ENCODE measurements around the gene ABI1.
"Not testable (repeated sequence)": the region's sequence is repeated elsewhere in the genome, so short reads cannot be mapped to it uniquely, and the experiment has no call there.

Gene ABI1

GRCh38 chr10:26860443-26861204 lies at the start of gene ABI1:
ABI1 (minus strand) TSS chr10:26860958; CDS start chr10:26860863, 95 bp downstream.
- peak; percentile 99 for DNase-seq

- DNase-seq, result no peak
Observed at GRCh38 chr10:26909753-26910152, 49.0 kb upstream of the ABI1 start.

GRCh38 chr10:26905253-26905781 lies 44.6 kb upstream of the ABI1 start:
- DNase-seq, result not testable (repeated sequence)

- DNase-seq, result no peak
Observed at GRCh38 chr10:26903431-26904217, 42.9 kb upstream of the ABI1 start.

GRCh38 chr10:26892306-26892923 lies 31.7 kb upstream of the ABI1 start:
- not testable (repeated sequence) for DNase-seq

- peak; percentile 68 for DNase-seq
Observed at GRCh38 chr10:26890956-26891355, 30.2 kb upstream of the ABI1 start.

- DNase-seq, result no peak
Observed at GRCh38 chr10:26887611-26888215, 27.0 kb upstream of the ABI1 start.

- DNase-seq, result peak; percentile 61
Observed at GRCh38 chr10:26881600-26882331, 21.0 kb upstream of the ABI1 start.

GRCh38 chr10:26879744-26880143 lies 19.0 kb upstream of the ABI1 start:
- DNase-seq, result no peak

- no peak for DNase-seq
Observed at GRCh38 chr10:26870766-26871165, 10.0 kb upstream of the ABI1 start.

- peak; percentile 28 for DNase-seq
Observed at GRCh38 chr10:26869528-26869927, 8.8 kb upstream of the ABI1 start.

GRCh38 chr10:26863351-26864076 lies 2.8 kb upstream of the ABI1 start:
- DNase-seq, result no peak

GRCh38 chr10:26861205-26861998 lies 644 bp upstream of the ABI1 start:
- DNase-seq, result no peak

- peak; percentile 51 for DNase-seq
Observed at GRCh38 chr10:26860102-26860442, 686 bp downstream of the ABI1 start.

- no peak for DNase-seq
Observed at GRCh38 chr10:26859241-26860101, 1.3 kb downstream of the ABI1 start.

GRCh38 chr10:26858707-26859034 lies 2.1 kb downstream of the ABI1 start:
- no peak for DNase-seq

- no peak for DNase-seq
Observed at GRCh38 chr10:26857991-26858706, 2.6 kb downstream of the ABI1 start.

GRCh38 chr10:26857553-26857952 lies 3.2 kb downstream of the ABI1 start:
- not testable (repeated sequence) for DNase-seq

GRCh38 chr10:26855186-26855585 lies 5.6 kb downstream of the ABI1 start:
- no peak for DNase-seq
